Loucy (cell line): ENCODE results near the gene NKG7.

ENCODE experiments used
- H2AFZ ChIP-seq: fragments of 200-600 bp; sonication (generic); 2 replicates; pipeline ENCODE4 v1.6.0; 2016; ENCODE audit warnings: antibody characterized with exemption, mild to moderate bottlenecking, low read length, moderate library complexity
- H3F3A ChIP-seq: fragments of 200-600 bp; 2 replicates; pipeline ENCODE4 v1.6.0; 2016; ENCODE audit warnings: antibody characterized with exemption, low read depth, mild to moderate bottlenecking
- H3K27me3 ChIP-seq: fragments of 200-600 bp; sonication (generic); 2 replicates; pipeline ENCODE4 v1.6.1; 2014; ENCODE audit warnings: low read length, mild to moderate bottlenecking; ENCODE audit not compliant: insufficient read depth, poor library complexity, severe bottlenecking
- H3K36me3 ChIP-seq: fragments of 200-600 bp; sonication (generic); 2 replicates; pipeline ENCODE4 v1.6.1; 2016; ENCODE audit warnings: low read length; ENCODE audit not compliant: insufficient read depth
- H3K4me1 ChIP-seq: fragments of 200-600 bp; sonication (generic); 2 replicates; pipeline ENCODE4 v1.5.1; 2014; ENCODE audit warnings: low read length, mild to moderate bottlenecking; ENCODE audit not compliant: insufficient read depth, poor library complexity, severe bottlenecking
- H3K4me2 ChIP-seq: fragments of 200-600 bp; sonication (generic); 2 replicates; pipeline ENCODE4 v1.6.0; 2014; ENCODE audit warnings: antibody characterized with exemption, low read length, low read depth, mild to moderate bottlenecking; ENCODE audit not compliant: poor library complexity, severe bottlenecking
- H3K4me3 ChIP-seq: fragments of 200-600 bp; sonication (generic); 2 replicates; pipeline ENCODE4 v1.5.1; 2014; ENCODE audit warnings: low read length, mild to moderate bottlenecking, mixed read lengths; ENCODE audit not compliant: poor library complexity, severe bottlenecking
- H3K79me2 ChIP-seq: fragments of 200-600 bp; sonication (generic); 2 replicates; pipeline ENCODE4 v1.6.1; 2014; ENCODE audit warnings: low read length; ENCODE audit not compliant: insufficient read depth
- H3K9ac ChIP-seq: fragments of 200-600 bp; sonication (generic); 2 replicates; pipeline ENCODE4 v1.6.0; 2014; ENCODE audit warnings: mild to moderate bottlenecking, low read depth, low read length, moderate library complexity; ENCODE audit not compliant: poor library complexity, severe bottlenecking
- H3K9me2 ChIP-seq: fragments of 200-600 bp; sonication (generic); replicated peaks from 2 replicates; pipeline ENCODE4 v1.6.1; 2016; ENCODE audit warnings: low read depth, low read length, mixed read lengths
- H3K9me3 ChIP-seq: fragments of 200-600 bp; sonication (generic); 2 replicates; pipeline ENCODE4 v1.6.1; 2014; ENCODE audit warnings: mild to moderate bottlenecking, antibody characterized with exemption, low read length, low read depth; ENCODE audit not compliant: insufficient read depth
- H4K20me1 ChIP-seq: fragments of 200-600 bp; sonication (generic); 2 replicates; pipeline ENCODE4 v1.6.0; 2014; ENCODE audit warnings: antibody characterized with exemption, low read length, mild to moderate bottlenecking; ENCODE audit not compliant: insufficient read depth, poor library complexity, severe bottlenecking
- CTCF ChIP-seq: fragments of 200-600 bp; sonication (generic); conservative IDR thresholded peaks from 2 replicates; pipeline ENCODE4 v1.5.1; 2014; ENCODE audit warnings: mild to moderate bottlenecking, antibody characterized with exemption, low read length
- EZH2phosphoT487 ChIP-seq: fragments of 200-600 bp; IDR thresholded peaks from 2 replicates; pipeline ENCODE4 v1.6.1; 2018; ENCODE audit warnings: antibody characterized with exemption, mild to moderate bottlenecking, moderate library complexity, borderline replicate concordance

NKG7 gene

GRCh38 chr19:51391073-51391611, 18.7 kb upstream of the NKG7 start:
- peaks cover 12% of the 10 kb centered on the region for H3K79me2 ChIP-seq
- peaks cover 15% of the 10 kb centered on the region for H3K4me1 ChIP-seq
- H2AFZ ChIP-seq: no peak overlapping the region
- TF ChIP-seq EZH2phosphoT487: no peak
- no peak overlapping the region for H3K4me3 ChIP-seq
- no peaks in the 10 kb centered on the region for H3K27me3 ChIP-seq
- no peaks in the 10 kb centered on the region for H3K36me3 ChIP-seq
- no peaks in the 10 kb centered on the region for H3K9me3 ChIP-seq
- H3F3A ChIP-seq: no peaks in the 10 kb centered on the region
- H3K9me2 ChIP-seq: no peaks in the 10 kb centered on the region
- H3K9ac ChIP-seq: no peak overlapping the region
- H3K4me2 ChIP-seq: no peak overlapping the region
- no peaks in the 10 kb centered on the region for H4K20me1 ChIP-seq

GRCh38 chr19:51389143-51389542, 16.7 kb upstream of the NKG7 start:
- no peaks in the 10 kb centered on the region for H3K27me3 ChIP-seq
- H3K9ac ChIP-seq: no peak overlapping the region
- no peaks in the 10 kb centered on the region for H3F3A ChIP-seq
- no peak for TF ChIP-seq CTCF
- TF ChIP-seq EZH2phosphoT487: no peak
- H3K79me2 ChIP-seq: no peaks in the 10 kb centered on the region
- H2AFZ ChIP-seq: no peak overlapping the region
- H3K4me2 ChIP-seq: no peak overlapping the region
- H3K4me3 ChIP-seq: no peak overlapping the region
- no peaks in the 10 kb centered on the region for H4K20me1 ChIP-seq
- no peaks in the 10 kb centered on the region for H3K36me3 ChIP-seq
- no peaks in the 10 kb centered on the region for H3K9me3 ChIP-seq
- no peaks in the 10 kb centered on the region for H3K9me2 ChIP-seq
- H3K4me1 ChIP-seq: peaks cover 5% of the 10 kb centered on the region

- no peak within 1 kb of the TSS for H3K4me3 ChIP-seq
- no peaks in the 10 kb centered on the region for H3K36me3 ChIP-seq
- H3K9ac ChIP-seq: no peak within 1 kb of the TSS
- H3K4me1 ChIP-seq: no peaks in the 10 kb centered on the region
- H4K20me1 ChIP-seq: no peaks in the 10 kb centered on the region
- no peaks in the 10 kb centered on the region for H3F3A ChIP-seq
- H3K27me3 ChIP-seq: no peaks in the 10 kb centered on the region
- H2AFZ ChIP-seq: no peak within 1 kb of the TSS
- no peaks in the 10 kb centered on the region for H3K9me2 ChIP-seq
- H3K79me2 ChIP-seq: no peaks in the 10 kb centered on the region
- no peak for TF ChIP-seq CTCF
- TF ChIP-seq EZH2phosphoT487: no peak
- H3K9me3 ChIP-seq: no peaks in the 10 kb centered on the region
- no peak within 1 kb of the TSS for H3K4me2 ChIP-seq
Measured at GRCh38 chr19:51387924-51388389, 15.5 kb upstream of the NKG7 start, which contains the start of gene LIM2. Gene LIM2, minus strand, starts transcription at chr19:51387974. Its CDS starts 531 bp downstream, at chr19:51387443.
